Measurements from ENCODE around the gene DCST1.

DNA sequence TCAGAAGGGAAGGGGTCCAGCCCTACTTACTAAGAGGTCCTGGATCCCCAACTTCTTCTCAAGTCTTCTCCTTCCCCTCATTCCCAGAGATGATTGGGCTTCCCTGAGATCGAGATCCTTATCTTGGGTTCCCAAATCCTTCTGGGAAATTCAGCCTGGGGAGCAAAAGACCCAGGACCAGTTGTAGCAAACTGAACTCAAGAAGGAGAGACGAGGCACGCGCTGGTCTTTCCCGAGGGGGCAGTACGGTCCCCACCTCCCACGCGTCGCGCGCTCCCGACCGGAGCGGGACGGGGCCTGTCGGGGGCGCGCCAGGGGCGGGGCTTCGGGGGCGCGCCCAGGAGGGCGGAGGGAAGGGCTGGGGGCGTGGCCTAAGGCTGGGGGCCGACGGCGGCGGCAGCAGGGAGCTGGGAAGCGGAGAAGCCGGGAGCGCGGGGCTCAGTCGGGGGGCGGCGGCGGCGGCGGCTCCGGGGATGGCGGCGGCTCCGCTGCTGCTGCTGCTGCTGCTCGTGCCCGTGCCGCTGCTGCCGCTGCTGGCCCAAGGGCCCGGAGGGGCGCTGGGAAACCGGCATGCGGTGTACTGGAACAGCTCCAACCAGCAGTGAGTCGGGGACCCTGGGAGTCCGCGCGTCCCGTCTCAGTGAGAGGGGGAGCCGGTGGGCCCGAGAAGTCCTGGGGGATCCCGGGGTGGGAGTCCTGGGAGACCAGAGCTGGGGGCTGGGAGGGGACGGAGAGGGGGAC, 45.0 kb downstream of the DCST1 start, which contains the start of gene EFNA3:
- TF ChIP-seq GLIS3 (CRISPR knock-in tag; IDR thresholded peaks at IDR 0.05) (no peak), TCF4 (CRISPR knock-in tag; IDR thresholded peaks at IDR 0.05; ENCODE audit: borderline replicate concordance) (no peak), ARNTL (CRISPR knock-in tag; IDR thresholded peaks at IDR 0.05; ENCODE audit: borderline replicate concordance, low read depth) (no peak), ZFP3 (CRISPR knock-in tag; IDR thresholded peaks at IDR 0.05) (no peak), TOX (CRISPR knock-in tag; IDR thresholded peaks at IDR 0.05; ENCODE audit: borderline replicate concordance) (no peak), ZNF565 (CRISPR knock-in tag; conservative IDR thresholded peaks at IDR 0.05; ENCODE audit: low read depth) (no peak), ESRRG (CRISPR knock-in tag; IDR thresholded peaks at IDR 0.05) (no peak), ZC3H10 (CRISPR knock-in tag; IDR thresholded peaks at IDR 0.05) (no peak), BACH2 (CRISPR knock-in tag; IDR thresholded peaks at IDR 0.05; ENCODE audit: borderline replicate concordance) (no peak)
- TF ChIP-seq, protein P1, sequence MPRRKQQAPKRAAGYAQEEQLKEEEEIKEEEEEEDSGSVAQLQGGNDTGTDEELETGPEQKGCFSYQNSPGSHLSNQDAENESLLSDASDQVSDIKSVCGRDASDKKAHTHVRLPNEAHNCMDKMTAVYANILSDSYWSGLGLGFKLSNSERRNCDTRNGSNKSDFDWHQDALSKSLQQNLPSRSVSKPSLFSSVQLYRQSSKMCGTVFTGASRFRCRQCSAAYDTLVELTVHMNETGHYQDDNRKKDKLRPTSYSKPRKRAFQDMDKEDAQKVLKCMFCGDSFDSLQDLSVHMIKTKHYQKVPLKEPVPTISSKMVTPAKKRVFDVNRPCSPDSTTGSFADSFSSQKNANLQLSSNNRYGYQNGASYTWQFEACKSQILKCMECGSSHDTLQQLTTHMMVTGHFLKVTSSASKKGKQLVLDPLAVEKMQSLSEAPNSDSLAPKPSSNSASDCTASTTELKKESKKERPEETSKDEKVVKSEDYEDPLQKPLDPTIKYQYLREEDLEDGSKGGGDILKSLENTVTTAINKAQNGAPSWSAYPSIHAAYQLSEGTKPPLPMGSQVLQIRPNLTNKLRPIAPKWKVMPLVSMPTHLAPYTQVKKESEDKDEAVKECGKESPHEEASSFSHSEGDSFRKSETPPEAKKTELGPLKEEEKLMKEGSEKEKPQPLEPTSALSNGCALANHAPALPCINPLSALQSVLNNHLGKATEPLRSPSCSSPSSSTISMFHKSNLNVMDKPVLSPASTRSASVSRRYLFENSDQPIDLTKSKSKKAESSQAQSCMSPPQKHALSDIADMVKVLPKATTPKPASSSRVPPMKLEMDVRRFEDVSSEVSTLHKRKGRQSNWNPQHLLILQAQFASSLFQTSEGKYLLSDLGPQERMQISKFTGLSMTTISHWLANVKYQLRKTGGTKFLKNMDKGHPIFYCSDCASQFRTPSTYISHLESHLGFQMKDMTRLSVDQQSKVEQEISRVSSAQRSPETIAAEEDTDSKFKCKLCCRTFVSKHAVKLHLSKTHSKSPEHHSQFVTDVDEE (CRISPR knock-in tag; IDR thresholded peaks at IDR 0.05), result 0 out of 2 replicates have a peak, but pooled peaks have one; percentile 52
- TF ChIP-seq, protein P2, sequence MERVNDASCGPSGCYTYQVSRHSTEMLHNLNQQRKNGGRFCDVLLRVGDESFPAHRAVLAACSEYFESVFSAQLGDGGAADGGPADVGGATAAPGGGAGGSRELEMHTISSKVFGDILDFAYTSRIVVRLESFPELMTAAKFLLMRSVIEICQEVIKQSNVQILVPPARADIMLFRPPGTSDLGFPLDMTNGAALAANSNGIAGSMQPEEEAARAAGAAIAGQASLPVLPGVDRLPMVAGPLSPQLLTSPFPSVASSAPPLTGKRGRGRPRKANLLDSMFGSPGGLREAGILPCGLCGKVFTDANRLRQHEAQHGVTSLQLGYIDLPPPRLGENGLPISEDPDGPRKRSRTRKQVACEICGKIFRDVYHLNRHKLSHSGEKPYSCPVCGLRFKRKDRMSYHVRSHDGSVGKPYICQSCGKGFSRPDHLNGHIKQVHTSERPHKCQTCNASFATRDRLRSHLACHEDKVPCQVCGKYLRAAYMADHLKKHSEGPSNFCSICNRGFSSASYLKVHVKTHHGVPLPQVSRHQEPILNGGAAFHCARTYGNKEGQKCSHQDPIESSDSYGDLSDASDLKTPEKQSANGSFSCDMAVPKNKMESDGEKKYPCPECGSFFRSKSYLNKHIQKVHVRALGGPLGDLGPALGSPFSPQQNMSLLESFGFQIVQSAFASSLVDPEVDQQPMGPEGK (CRISPR knock-in tag; IDR thresholded peaks at IDR 0.05; ENCODE audit: borderline replicate concordance), result no peak
- TF ChIP-seq, protein P3, sequence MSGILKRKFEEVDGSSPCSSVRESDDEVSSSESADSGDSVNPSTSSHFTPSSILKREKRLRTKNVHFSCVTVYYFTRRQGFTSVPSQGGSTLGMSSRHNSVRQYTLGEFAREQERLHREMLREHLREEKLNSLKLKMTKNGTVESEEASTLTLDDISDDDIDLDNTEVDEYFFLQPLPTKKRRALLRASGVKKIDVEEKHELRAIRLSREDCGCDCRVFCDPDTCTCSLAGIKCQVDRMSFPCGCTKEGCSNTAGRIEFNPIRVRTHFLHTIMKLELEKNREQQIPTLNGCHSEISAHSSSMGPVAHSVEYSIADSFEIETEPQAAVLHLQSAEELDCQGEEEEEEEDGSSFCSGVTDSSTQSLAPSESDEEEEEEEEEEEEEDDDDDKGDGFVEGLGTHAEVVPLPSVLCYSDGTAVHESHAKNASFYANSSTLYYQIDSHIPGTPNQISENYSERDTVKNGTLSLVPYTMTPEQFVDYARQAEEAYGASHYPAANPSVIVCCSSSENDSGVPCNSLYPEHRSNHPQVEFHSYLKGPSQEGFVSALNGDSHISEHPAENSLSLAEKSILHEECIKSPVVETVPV (CRISPR knock-in tag; IDR thresholded peaks at IDR 0.05), result no peak

Measured in SK-N-SH treated with all-trans-retinoic acid at 6 μM for 48 hours (cell line).